Activated T-cell treated with anti-CD3 and anti-CD28 coated beads, Interleukin-2, amount 50 U/mL, for 4 hours (primary cell): ENCODE results near the gene GGT5. TPM values are rescaled to one million over a fixed set of nuclear protein-coding genes. Genes with fewer than 3 reads are reported as not detected.
A peak's percentile ranks its signal among the peaks of the same experiment; 100 is the strongest.
"Not testable (repeated sequence)": the region's sequence is repeated elsewhere in the genome, so short reads cannot be mapped to it uniquely, and the experiment has no call there.

Source experiments
- ATAC-seq, 2 donors: fragments of 200-7000 bp; cut with Tn5 transposase; one replicate each; pipeline ENCODE4 v1.10.0; 2021
- DNase-seq: peaks from one replicate; pipeline ENCODE4 v3.0.0-alpha.2; 2020
- H3K27me3 Mint-ChIP-seq: one replicate; pipeline ENCODE4 v1.8.0; 2021; ENCODE audit warnings: low read depth, mixed read lengths
- H3K36me3 Mint-ChIP-seq: one replicate; pipeline ENCODE4 v1.8.0; 2022; ENCODE audit warnings: mixed read lengths; ENCODE audit not compliant: insufficient read depth
- H3K4me1 Mint-ChIP-seq: one replicate; pipeline ENCODE4 v1.8.0; 2021; ENCODE audit warnings: low read depth, mixed read lengths
- H3K4me3 Mint-ChIP-seq: one replicate; pipeline ENCODE4 v1.8.0; 2021; ENCODE audit warnings: mild to moderate bottlenecking, moderate library complexity, mixed read lengths
- H3K9me3 Mint-ChIP-seq: one replicate; pipeline ENCODE4 v1.8.0; 2021; ENCODE audit warnings: mixed read lengths
- total RNA-seq, 3 donors: library from RNA; stranded (reverse); gene quantifications; one replicate each; pipeline ENCODE4 v1.2.1, GENCODE V29; 2021

The GGT5 gene
- total RNA-seq, 3 donors from 2014 or later = 0.11 to 0.19 TPM; not detected in 1

GRCh38 chr22:24273031-24273430 is 28.1 kb upstream of the GGT5 start:
- H3K27me3 Mint-ChIP-seq, H3K9me3 Mint-ChIP-seq, DNase-seq: not testable (repeated sequence)
- Mint-ChIP-seq H3K36me3 (peaks cover 10% of the 10 kb centered on the region), H3K4me1 (peaks cover 45% of the 10 kb centered on the region), H3K4me3 (peak overlapping the region; percentile 87)
- ATAC-seq = peak; percentile 44 to 48

GRCh38 chr22:24271386-24271854 is 26.5 kb upstream of the GGT5 start:
- Mint-ChIP-seq H3K36me3 (peaks cover 3% of the 10 kb centered on the region), H3K4me1 (peaks cover 41% of the 10 kb centered on the region), H3K9me3 (no peaks in the 10 kb centered on the region), H3K4me3 (peak overlapping the region; percentile 87), H3K27me3 (no peaks in the 10 kb centered on the region)
- DNase-seq (no peak), ATAC-seq (no peak)

DNA sequence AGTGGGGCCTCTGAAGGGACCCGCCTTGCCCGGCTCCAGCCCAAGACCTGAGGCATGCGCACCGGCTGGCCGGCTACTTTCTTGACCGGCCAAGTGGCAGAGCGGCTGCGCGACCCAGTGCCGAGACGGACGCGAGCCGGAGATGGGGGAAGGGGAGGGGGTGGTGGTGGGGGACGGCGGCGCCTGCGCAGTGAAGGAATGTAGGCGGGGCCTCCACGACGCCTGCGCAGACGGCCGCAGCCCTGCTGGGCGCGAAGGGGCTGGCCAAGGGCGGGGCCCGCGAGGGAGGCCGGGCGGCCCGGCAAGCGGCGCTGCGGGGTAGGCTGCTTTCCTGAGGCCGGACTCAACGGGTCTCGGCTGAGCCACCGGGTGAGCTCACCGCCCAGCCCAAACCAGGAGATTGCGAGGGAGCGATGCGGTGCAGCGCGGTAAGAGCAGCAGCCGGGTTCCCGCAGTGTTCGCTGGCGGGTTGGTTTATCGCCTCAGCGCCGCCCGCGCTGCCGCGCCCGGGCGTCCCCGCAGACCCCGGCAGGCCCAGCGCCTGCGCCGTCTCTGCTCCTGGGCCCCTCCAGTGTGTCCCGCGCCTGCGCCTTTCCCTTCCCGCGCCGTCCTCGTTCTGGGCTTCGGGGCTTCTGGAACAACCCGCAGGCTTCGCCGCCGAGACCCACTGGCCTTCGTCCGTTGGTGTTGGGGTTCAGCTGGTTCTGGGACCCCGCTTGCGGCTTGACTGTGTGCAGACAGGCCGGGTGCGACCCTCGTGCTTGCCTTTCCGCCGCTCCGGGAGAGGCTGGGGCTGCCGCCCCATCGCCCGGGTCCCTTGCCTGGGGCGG is 25.9 kb upstream of the GGT5 start, which contains the start of gene SPECC1L:
Gene SPECC1L (plus strand): TSS at position 276 of the 830 bp plus-strand sequence. CDS start 31,401 bp downstream, outside the sequence.
- no peaks in the 10 kb centered on the region for H3K27me3 Mint-ChIP-seq
- DNase-seq (peak; percentile 87), ATAC-seq (peak; percentile 92)
- peak within 1 kb of the TSS; percentile 87 for H3K4me3 Mint-ChIP-seq
- no peaks in the 10 kb centered on the region for H3K9me3 Mint-ChIP-seq
- H3K36me3 Mint-ChIP-seq = peaks cover 3% of the 10 kb centered on the region
- peaks cover 39% of the 10 kb centered on the region for H3K4me1 Mint-ChIP-seq

DNA sequence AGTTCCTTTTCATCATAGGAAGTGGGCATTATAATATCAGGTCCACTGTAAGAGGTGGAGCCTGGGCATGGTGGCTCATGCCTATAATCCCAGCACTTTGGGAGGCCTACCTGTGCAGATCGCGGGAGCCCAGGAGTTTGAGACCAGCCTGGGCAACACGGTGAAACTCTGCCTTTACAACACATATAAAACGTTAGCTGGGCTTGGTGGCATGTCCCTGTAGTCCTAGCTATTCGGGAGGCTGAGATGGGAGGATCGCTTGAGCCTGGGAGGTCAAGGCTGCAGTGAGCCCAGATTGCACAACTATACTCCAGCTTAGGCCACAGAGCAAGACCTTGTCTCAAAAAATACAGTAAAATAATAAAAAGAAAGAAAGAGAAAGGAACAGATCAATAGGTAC is 21.6 kb upstream of the GGT5 start:
- H3K4me3 Mint-ChIP-seq, DNase-seq, H3K27me3 Mint-ChIP-seq, ATAC-seq, H3K36me3 Mint-ChIP-seq, H3K9me3 Mint-ChIP-seq, H3K4me1 Mint-ChIP-seq: not testable (repeated sequence)

DNA sequence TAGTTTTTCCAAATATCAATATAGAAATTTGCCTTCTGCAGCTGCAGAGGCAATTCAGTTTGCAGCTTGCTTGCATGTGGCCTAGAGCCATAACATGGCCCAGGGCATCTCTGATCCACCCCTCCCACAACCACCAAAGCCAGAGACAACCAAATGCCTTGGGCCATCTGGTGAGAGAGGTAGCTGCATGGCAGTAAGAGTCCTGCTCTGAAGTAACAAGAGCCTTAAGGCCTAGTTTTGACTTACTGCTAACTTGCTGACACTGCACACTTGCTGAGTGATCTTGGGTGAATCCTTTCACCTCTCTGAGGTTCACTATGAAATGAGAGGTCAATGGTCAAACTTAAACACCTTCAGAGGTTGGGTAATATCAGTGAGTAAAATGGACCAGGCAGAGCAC is 20.9 kb upstream of the GGT5 start:
- peaks cover 2% of the 10 kb centered on the region for H3K4me1 Mint-ChIP-seq
- no peaks in the 10 kb centered on the region for H3K27me3 Mint-ChIP-seq
- no peak overlapping the region for H3K4me3 Mint-ChIP-seq
- DNase-seq (no peak), ATAC-seq (no peak)
- no peaks in the 10 kb centered on the region for H3K9me3 Mint-ChIP-seq
- H3K36me3 Mint-ChIP-seq = no peaks in the 10 kb centered on the region

DNA sequence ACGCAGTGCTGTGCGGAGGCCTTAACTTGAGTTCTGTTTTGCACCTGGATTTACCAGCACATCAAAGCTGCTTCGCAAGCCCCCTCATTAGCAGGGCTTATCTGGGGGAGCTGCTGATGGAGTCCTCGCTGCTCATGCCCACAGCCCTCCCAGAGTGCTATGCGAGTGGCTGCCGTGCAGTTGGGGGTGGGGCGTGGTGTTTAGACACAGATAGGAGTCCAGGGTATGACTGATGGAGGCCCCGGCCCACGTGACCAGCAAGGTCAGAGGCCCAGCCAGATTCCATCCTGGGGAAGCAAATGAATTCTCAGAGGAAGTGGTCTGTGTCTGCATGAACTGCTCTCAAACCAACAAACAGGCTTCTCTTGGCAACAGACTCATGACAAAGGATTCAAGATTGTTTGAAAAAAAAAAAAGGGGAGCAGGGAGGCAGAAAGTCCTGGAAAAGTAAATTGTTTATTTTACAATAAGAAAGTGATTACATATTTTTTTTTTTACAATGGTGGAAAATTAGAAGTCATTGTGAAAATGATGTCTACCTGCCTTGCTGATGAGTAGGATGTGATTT is 19.5 kb upstream of the GGT5 start:
- H3K4me1 Mint-ChIP-seq, H3K4me3 Mint-ChIP-seq, ATAC-seq, H3K36me3 Mint-ChIP-seq, H3K27me3 Mint-ChIP-seq, DNase-seq, H3K9me3 Mint-ChIP-seq: not testable (repeated sequence)

- not testable (repeated sequence) for H3K4me3 Mint-ChIP-seq, H3K36me3 Mint-ChIP-seq, DNase-seq, H3K9me3 Mint-ChIP-seq, H3K27me3 Mint-ChIP-seq, ATAC-seq, H3K4me1 Mint-ChIP-seq
These were observed 18.6 kb upstream of the GGT5 start for GRCh38 chr22:24263479-24263878.

GRCh38 chr22:24262185-24262749 is 17.4 kb upstream of the GGT5 start:
- not testable (repeated sequence) for H3K27me3 Mint-ChIP-seq, H3K4me1 Mint-ChIP-seq

DNA sequence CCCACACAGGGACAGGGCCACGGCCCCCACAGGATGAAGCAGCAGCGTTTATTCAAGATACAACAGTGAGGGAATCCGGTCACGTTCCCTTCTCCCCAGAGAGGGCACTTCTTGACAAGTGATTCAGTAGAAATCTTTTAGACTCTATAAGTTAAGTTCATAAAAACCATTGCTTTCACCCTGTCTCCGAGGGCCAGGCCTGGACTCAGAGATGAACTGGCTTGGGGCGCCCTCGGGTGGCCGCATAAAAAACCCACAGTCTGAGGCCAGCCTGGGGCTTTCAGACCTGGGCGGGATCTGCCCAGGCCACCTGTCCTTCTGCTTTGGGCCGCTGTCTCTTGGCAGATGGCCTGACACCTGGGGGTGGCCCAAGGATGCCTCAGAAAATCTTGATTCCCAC is 14.6 kb upstream of the GGT5 start:
- not testable (repeated sequence) for H3K27me3 Mint-ChIP-seq, ATAC-seq, H3K36me3 Mint-ChIP-seq, H3K9me3 Mint-ChIP-seq, H3K4me3 Mint-ChIP-seq, H3K4me1 Mint-ChIP-seq
- DNase-seq = peak; percentile 59

More at GRCh38 chr22:24262185-24262749, 17.4 kb upstream of the GGT5 start:
- not testable (repeated sequence) for ATAC-seq, DNase-seq, H3K9me3 Mint-ChIP-seq, H3K4me3 Mint-ChIP-seq, H3K36me3 Mint-ChIP-seq

DNA sequence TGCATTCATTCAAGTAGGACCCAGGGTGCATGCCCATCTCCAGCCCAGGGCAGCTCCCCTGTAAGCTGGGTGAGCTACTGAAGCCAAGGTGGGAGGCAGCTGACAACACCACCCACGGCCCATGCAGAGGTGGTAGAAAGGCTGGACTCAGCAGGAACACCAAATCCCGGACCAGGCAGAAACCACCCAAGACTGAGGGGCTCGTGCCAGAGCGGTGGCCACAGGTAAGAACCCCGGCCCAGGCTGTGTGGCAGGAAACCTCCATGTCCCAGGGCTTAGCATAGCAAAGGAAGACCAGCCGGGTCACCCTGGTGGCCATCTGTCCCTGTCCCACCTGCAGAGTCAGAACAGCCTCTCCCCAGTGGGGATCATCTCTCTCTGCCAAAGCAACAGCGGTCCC is 11.9 kb upstream of the GGT5 start:
- ATAC-seq, H3K9me3 Mint-ChIP-seq, H3K27me3 Mint-ChIP-seq, H3K36me3 Mint-ChIP-seq, DNase-seq, H3K4me1 Mint-ChIP-seq, H3K4me3 Mint-ChIP-seq: not testable (repeated sequence)

- DNase-seq, H3K9me3 Mint-ChIP-seq, H3K4me3 Mint-ChIP-seq, H3K36me3 Mint-ChIP-seq, H3K4me1 Mint-ChIP-seq, H3K27me3 Mint-ChIP-seq, ATAC-seq: not testable (repeated sequence)
These were observed 11.3 kb upstream of the GGT5 start for GRCh38 chr22:24256136-24256535.

DNA sequence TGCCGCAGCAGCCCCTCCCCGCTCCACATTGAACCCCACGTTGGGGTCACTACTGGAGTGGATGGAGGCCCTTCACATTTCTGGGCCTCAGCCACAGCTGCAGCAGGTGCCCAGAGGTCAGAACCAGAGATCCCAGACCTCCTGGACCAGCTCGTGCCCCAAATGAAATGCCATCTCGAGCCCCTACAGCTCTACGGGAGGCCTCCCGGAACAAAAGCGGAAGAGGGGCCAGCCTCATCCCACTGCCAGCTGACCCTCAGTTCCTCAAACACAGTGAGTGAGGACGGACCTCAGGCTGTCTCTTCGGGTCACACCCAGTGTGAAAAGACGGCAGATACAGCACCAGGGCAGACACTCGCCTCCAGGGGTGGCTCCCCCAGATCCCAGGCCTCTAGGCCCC is 8.2 kb upstream of the GGT5 start:
- not testable (repeated sequence) for H3K27me3 Mint-ChIP-seq, H3K4me3 Mint-ChIP-seq, ATAC-seq, H3K36me3 Mint-ChIP-seq, H3K4me1 Mint-ChIP-seq, DNase-seq, H3K9me3 Mint-ChIP-seq

DNA sequence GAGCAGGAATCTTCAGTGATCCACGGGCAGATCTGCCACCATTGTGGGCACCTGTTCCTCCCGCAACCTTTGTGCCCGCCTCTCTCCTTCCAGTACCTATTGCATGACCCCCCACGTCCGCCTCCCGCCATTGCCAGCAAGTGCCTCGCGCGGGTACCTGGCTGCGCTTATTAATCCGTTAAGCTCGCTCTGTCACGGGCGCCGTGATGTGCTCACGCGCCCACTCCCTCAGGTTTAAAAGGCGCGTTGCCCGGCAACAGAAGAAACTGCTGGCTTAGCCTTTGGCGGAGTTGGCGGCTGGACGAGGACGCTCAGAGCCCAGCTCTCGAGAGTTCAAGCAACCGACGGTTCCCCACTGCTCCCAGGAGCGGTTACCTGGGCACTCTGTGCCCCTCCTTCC is 6.4 kb upstream of the GGT5 start:
- DNase-seq, H3K4me3 Mint-ChIP-seq, H3K27me3 Mint-ChIP-seq, H3K4me1 Mint-ChIP-seq, ATAC-seq, H3K36me3 Mint-ChIP-seq, H3K9me3 Mint-ChIP-seq: not testable (repeated sequence)

- DNase-seq, H3K36me3 Mint-ChIP-seq, ATAC-seq, H3K9me3 Mint-ChIP-seq, H3K27me3 Mint-ChIP-seq, H3K4me1 Mint-ChIP-seq, H3K4me3 Mint-ChIP-seq: not testable (repeated sequence)
These were observed 4.5 kb upstream of the GGT5 start for GRCh38 chr22:24249413-24249812.

GRCh38 chr22:24248611-24249010 is 3.7 kb upstream of the GGT5 start:
- ATAC-seq, H3K9me3 Mint-ChIP-seq, H3K36me3 Mint-ChIP-seq, H3K4me3 Mint-ChIP-seq, H3K27me3 Mint-ChIP-seq, DNase-seq, H3K4me1 Mint-ChIP-seq: not testable (repeated sequence)
